Breast epithelium (tissue), 3 donors: ENCODE measurements around the gene FBXW8.

ENCODE experiments used
- POLR2A ChIP-seq: fragments of 450-650 bp; IDR thresholded peaks from one replicate; pipeline ENCODE4 v1.6.1; 2016; ENCODE audit warnings: antibody characterized with exemption, mild to moderate bottlenecking, moderate library complexity
- POLR2AphosphoS5 ChIP-seq, 3 donors: sonication (generic); formaldehyde crosslinking; IDR thresholded peaks; one replicate each; pipeline ENCODE4 v1.6.1; 2017; ENCODE audit warnings: antibody characterized with exemption in 3 of 3
- TF ChIP-seq, protein P1 (sequence below), 3 donors: fragments of 450-650 bp; IDR thresholded peaks; one replicate each; pipeline ENCODE4 v1.5.1; 2016 to 2017; ENCODE audit warnings: antibody characterized with exemption in 3 of 3, mild to moderate bottlenecking in 3 of 3, moderate library complexity in 3 of 3

DNA sequence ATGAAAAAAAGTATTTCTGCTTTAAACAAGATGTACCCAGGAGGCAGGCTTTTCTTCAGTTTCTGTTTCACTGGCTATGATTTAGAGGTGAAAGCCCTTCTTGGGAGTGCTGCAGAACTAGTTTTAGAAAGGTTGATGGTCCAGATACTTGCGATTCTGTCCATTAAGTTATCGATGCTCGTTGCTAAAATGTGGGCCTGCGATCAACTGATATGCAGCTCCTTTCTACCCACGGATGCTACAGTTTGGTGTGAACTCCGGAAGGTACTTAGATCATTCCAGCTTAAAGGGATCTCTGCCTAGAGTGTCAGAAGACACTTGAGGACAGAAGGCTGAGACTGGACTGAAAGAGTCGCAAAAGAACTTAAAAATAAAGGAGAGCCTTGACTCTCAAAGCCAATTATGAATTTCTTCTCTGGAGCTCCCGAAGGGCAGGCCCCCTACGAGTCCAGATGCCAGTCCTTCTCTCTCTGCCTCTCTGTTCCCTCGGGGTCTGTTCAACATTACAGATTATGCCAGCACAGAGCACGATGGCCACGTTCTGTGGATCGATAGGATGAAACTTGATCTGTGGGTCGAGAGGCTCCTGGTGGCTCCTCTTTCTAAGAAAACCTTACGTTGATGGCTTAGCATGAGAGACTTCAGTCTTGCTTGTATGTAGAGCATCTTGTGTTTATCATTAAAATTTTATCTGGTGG lies 40.0 kb downstream of the FBXW8 start:
- TF ChIP-seq POLR2AphosphoS5 (IDR thresholded peaks at IDR 0.05), result no peak
- no peak for TF ChIP-seq POLR2A
- TF ChIP-seq, protein P1, sequence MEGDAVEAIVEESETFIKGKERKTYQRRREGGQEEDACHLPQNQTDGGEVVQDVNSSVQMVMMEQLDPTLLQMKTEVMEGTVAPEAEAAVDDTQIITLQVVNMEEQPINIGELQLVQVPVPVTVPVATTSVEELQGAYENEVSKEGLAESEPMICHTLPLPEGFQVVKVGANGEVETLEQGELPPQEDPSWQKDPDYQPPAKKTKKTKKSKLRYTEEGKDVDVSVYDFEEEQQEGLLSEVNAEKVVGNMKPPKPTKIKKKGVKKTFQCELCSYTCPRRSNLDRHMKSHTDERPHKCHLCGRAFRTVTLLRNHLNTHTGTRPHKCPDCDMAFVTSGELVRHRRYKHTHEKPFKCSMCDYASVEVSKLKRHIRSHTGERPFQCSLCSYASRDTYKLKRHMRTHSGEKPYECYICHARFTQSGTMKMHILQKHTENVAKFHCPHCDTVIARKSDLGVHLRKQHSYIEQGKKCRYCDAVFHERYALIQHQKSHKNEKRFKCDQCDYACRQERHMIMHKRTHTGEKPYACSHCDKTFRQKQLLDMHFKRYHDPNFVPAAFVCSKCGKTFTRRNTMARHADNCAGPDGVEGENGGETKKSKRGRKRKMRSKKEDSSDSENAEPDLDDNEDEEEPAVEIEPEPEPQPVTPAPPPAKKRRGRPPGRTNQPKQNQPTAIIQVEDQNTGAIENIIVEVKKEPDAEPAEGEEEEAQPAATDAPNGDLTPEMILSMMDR (IDR thresholded peaks at IDR 0.05), result no peak
